HCT116 (cell line): Measurements from ENCODE around the gene MARCHF3. TPM values are rescaled to one million over a fixed set of nuclear protein-coding genes. Genes with fewer than 3 reads are reported as not detected.

Source experiments
- ATAC-seq: fragments of 200-7000 bp; cut with Tn5 transposase; 2 replicates; pipeline ENCODE4 v1.9.1; 2020; ENCODE audit warnings: mild to moderate bottlenecking, moderate library complexity
- BruUV-seq: library from RNA; stranded (reverse); fragments of 400-500 nt; replicated peaks from 2 replicates; lab custom pipeline; 2021; lab: Mats Ljungman, UMichigan
- CTCF ChIA-PET: fragments of 300-600 bp; sonication (Branson Sonifier 250); formaldehyde crosslinking; loops from one replicate; lab custom pipeline; 2021; ENCODE audit warnings: antibody characterized with exemption; lab: Charles Lee
- POLR2A ChIA-PET: fragments of 300-600, 350-600 bp; sonication (Branson Sonifier 250); formaldehyde crosslinking; loops from one replicate; lab custom pipeline; 2021; ENCODE audit warnings: antibody characterized with exemption; lab: Charles Lee
- RAD21 ChIA-PET, 2 experiments: fragments of 300-600 bp; sonication (Branson Sonifier 250); formaldehyde crosslinking; loops; one replicate each; lab custom pipeline; 2023; ENCODE audit warnings: low total read pairs in 2 of 2; ENCODE audit not compliant: uncharacterized antibody in 2 of 2, unreplicated experiment in 2 of 2, low non-redundant PET in 1 of 2; lab: Charles Lee
- DNase-seq: peaks from one replicate; pipeline ENCODE4 v3.0.0-alpha.2; 2010; ENCODE audit warnings: low read depth, low spot score
- H2AFZ ChIP-seq: fragments of 200-600 bp; shearing (Covaris generic), sonication (generic); 2 replicates; pipeline ENCODE4 v1.6.1; 2017; ENCODE audit warnings: low read depth, mixed run types, mixed read lengths, antibody characterized with exemption, low read length; ENCODE audit not compliant: poor library complexity, severe bottlenecking
- H3K27ac ChIP-seq: 2 replicates; pipeline ENCODE4 v1.5.1; 2012; ENCODE audit warnings: low read depth, low read length
- H3K27me3 ChIP-seq: fragments of 200-600 bp; sonication (generic); 2 replicates; pipeline ENCODE4 v1.6.1; 2016; ENCODE audit warnings: mixed run types, low read length, mixed read lengths; ENCODE audit not compliant: insufficient read depth
- H3K36me3 ChIP-seq, 2 experiments: fragments of 200-500 bp in 1 of 2; fragments of 200-600 bp in 1 of 2; sonication (Bioruptor generic) in 1 of 2; sonication (generic) in 1 of 2; 2 replicates each; pipeline versions ENCODE4 v1.5.1 to v1.6.1; 2014 to 2016; ENCODE audit warnings: low read length in 2 of 2, inconsistent platforms in 1 of 2, mixed read lengths in 1 of 2, mixed run types in 1 of 2; ENCODE audit not compliant: insufficient read depth in 2 of 2, control insufficient read depth in 1 of 2
- H3K4me1 ChIP-seq, 2 experiments: fragments of 200-600 bp in 1 of 2; sonication (generic) in 1 of 2; 2 replicates each; pipeline versions ENCODE4 v1.5.1 to v1.6.1; 2012 to 2017; ENCODE audit warnings: low read length in 2 of 2, inconsistent platforms in 1 of 2, mild to moderate bottlenecking in 1 of 2, mixed read lengths in 1 of 2, mixed run types in 1 of 2, moderate library complexity in 1 of 2; ENCODE audit not compliant: insufficient read depth in 2 of 2, control insufficient read depth in 1 of 2
- H3K4me2 ChIP-seq: fragments of 200-600 bp; sonication (generic); 2 replicates; pipeline ENCODE4 v1.6.1; 2017; ENCODE audit warnings: mixed run types, low read length, mixed read lengths
- H3K4me3 ChIP-seq, 2 experiments: fragments of 200-600 bp in 1 of 2; sonication (generic) in 1 of 2; replicated peaks in 1 of 2; 2 replicates each; pipeline ENCODE4 v1.5.1; 2011 to 2016; ENCODE audit warnings: low read length in 2 of 2, control low read depth in 1 of 2, low read depth in 1 of 2, mild to moderate bottlenecking in 1 of 2, mixed read lengths in 1 of 2, mixed run types in 1 of 2
- H3K79me2 ChIP-seq: fragments of 200-600 bp; sonication (generic); 2 replicates; pipeline ENCODE4 v1.6.1; 2017; ENCODE audit warnings: mild to moderate bottlenecking, mixed run types, low read length, moderate library complexity, mixed read lengths; ENCODE audit not compliant: insufficient read depth
- H3K9ac ChIP-seq: fragments of 200-600 bp; sonication (generic); 2 replicates; pipeline ENCODE4 v1.6.1; 2016; ENCODE audit warnings: low read length, mixed read lengths
- H3K9me2 ChIP-seq: fragments of 200-600 bp; sonication (generic), shearing (Covaris generic); 2 replicates; pipeline ENCODE4 v1.6.1; 2017; ENCODE audit warnings: mixed run types, mild to moderate bottlenecking, moderate library complexity; ENCODE audit not compliant: insufficient read depth
- H3K9me3 ChIP-seq, 2 experiments: fragments of 200-500 bp in 1 of 2; fragments of 200-600 bp in 1 of 2; sonication (Bioruptor generic) in 1 of 2; sonication (generic) in 1 of 2; 2 replicates each; pipeline ENCODE4 v1.6.1; 2014 to 2017; ENCODE audit warnings: low read length in 2 of 2, mixed read lengths in 2 of 2, inconsistent platforms in 1 of 2, low read depth in 1 of 2, mild to moderate bottlenecking in 1 of 2, mixed run types in 1 of 2, moderate library complexity in 1 of 2; ENCODE audit not compliant: control insufficient read depth in 1 of 2, insufficient read depth in 1 of 2
- H4K20me1 ChIP-seq: fragments of 200-600 bp; sonication (generic), shearing (Covaris generic); 2 replicates; pipeline ENCODE4 v1.6.1; 2017; ENCODE audit warnings: mixed run types, mild to moderate bottlenecking, moderate library complexity; ENCODE audit not compliant: insufficient read depth
- ATF3 ChIP-seq: IDR thresholded peaks from 2 replicates; pipeline ENCODE4 v1.6.1; 2012
- CEBPB ChIP-seq: IDR thresholded peaks from 2 replicates; pipeline ENCODE4 v1.6.1; 2012; ENCODE audit warnings: low read depth
- CTCF ChIP-seq, 3 experiments: fragments of 200-600 bp in 1 of 3; sonication (generic) in 1 of 3; IDR thresholded peaks in 2 of 3; conservative IDR thresholded peaks in 1 of 3; 2 replicates each; pipeline ENCODE4 v1.5.1; 2012 to 2017; ENCODE audit warnings: low read depth in 2 of 3, low read length in 2 of 3, antibody characterized with exemption in 1 of 3, borderline replicate concordance in 1 of 3, control low read depth in 1 of 3, mild to moderate bottlenecking in 1 of 3, mixed read lengths in 1 of 3, mixed run types in 1 of 3, moderate library complexity in 1 of 3; ENCODE audit not compliant: insufficient read depth in 1 of 3
- ELF1 ChIP-seq: IDR thresholded peaks from 2 replicates; pipeline ENCODE4 v1.6.1; 2012; ENCODE audit warnings: low read depth, borderline replicate concordance
- JUND ChIP-seq: IDR thresholded peaks from 2 replicates; pipeline ENCODE4 v1.6.1; 2012
- POLR2A ChIP-seq: IDR thresholded peaks from 2 replicates; pipeline ENCODE4 v1.7.0; 2011; ENCODE audit warnings: borderline replicate concordance; ENCODE audit not compliant: insufficient read depth, insufficient read length; ENCODE audit errors: extremely low read depth
- RAD21 ChIP-seq: IDR thresholded peaks from 2 replicates; pipeline ENCODE4 v1.6.1; 2012; ENCODE audit warnings: low read depth, mild to moderate bottlenecking
- SIN3A ChIP-seq: IDR thresholded peaks from 2 replicates; pipeline ENCODE4 v1.6.1; 2012; ENCODE audit warnings: low read depth
- SP1 ChIP-seq: IDR thresholded peaks from 2 replicates; pipeline ENCODE4 v1.6.1; 2012; ENCODE audit warnings: low read depth
- SRF ChIP-seq: IDR thresholded peaks from 2 replicates; pipeline ENCODE4 v1.6.1; 2012; ENCODE audit warnings: low read depth
- YY1 ChIP-seq: IDR thresholded peaks from 2 replicates; pipeline ENCODE4 v1.6.1; 2011; ENCODE audit warnings: low read length, low read depth, moderate library complexity, mild to moderate bottlenecking; ENCODE audit not compliant: insufficient replicate concordance; ENCODE audit errors: extremely low read depth
- ZNF274 ChIP-seq: fragments of 200-500 bp; sonication (Bioruptor generic); IDR thresholded peaks from 2 replicates; pipeline ENCODE4 v1.6.1; 2014; ENCODE audit warnings: mild to moderate bottlenecking, low read depth, low read length, inconsistent platforms
- intact Hi-C: fragments of 100-400 bp; cut with micrococcal nuclease; formaldehyde crosslinking; loops from 2 replicates; pipeline ENCODE4 v1.10.0; 2022
- total RNA-seq: library from RNA; stranded (reverse); gene quantifications from one replicate; pipeline ENCODE4 v1.2.1, GENCODE V29; 2021; ENCODE audit not compliant: unreplicated experiment
- TF ChIP-seq, protein P1 (sequence below): IDR thresholded peaks from 2 replicates; pipeline ENCODE4 v1.6.1; 2011; ENCODE audit warnings: mild to moderate bottlenecking, low read length, moderate library complexity; ENCODE audit not compliant: insufficient replicate concordance; ENCODE audit errors: extremely low read depth
- TF ChIP-seq, protein P2 (sequence below): IDR thresholded peaks from 2 replicates; pipeline ENCODE4 v1.6.1; 2012
- TF ChIP-seq, protein P3 (sequence below): IDR thresholded peaks from 2 replicates; pipeline ENCODE4 v1.6.1; 2012; ENCODE audit warnings: low read depth

The MARCHF3 gene
- total RNA-seq, 1 experiment from 2014 or later = 2.3 TPM

- DNase-seq = no peak
- Histone ChIP-seq H2AFZ (no peak overlapping the region), H3K27ac (no peak overlapping the region), H3K36me3 (no peaks in the 10 kb centered on the region), H4K20me1 (no peaks in the 10 kb centered on the region), H3K27me3 (no peaks in the 10 kb centered on the region), H3K9me3 (no peaks in the 10 kb centered on the region), H3K4me1 (no peaks in the 10 kb centered on the region), H3K4me2 (no peak overlapping the region), H3K9ac (no peak overlapping the region), H3K9me2 (no peaks in the 10 kb centered on the region), H3K4me3 (no peak overlapping the region), H3K79me2 (no peaks in the 10 kb centered on the region)
- TF ChIP-seq, protein P1, sequence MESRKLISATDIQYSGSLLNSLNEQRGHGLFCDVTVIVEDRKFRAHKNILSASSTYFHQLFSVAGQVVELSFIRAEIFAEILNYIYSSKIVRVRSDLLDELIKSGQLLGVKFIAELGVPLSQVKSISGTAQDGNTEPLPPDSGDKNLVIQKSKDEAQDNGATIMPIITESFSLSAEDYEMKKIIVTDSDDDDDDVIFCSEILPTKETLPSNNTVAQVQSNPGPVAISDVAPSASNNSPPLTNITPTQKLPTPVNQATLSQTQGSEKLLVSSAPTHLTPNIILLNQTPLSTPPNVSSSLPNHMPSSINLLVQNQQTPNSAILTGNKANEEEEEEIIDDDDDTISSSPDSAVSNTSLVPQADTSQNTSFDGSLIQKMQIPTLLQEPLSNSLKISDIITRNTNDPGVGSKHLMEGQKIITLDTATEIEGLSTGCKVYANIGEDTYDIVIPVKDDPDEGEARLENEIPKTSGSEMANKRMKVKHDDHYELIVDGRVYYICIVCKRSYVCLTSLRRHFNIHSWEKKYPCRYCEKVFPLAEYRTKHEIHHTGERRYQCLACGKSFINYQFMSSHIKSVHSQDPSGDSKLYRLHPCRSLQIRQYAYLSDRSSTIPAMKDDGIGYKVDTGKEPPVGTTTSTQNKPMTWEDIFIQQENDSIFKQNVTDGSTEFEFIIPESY = no peak
- TF ChIP-seq, protein P2, sequence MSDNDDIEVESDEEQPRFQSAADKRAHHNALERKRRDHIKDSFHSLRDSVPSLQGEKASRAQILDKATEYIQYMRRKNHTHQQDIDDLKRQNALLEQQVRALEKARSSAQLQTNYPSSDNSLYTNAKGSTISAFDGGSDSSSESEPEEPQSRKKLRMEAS = no peak
- TF ChIP-seq CTCF (IDR thresholded peaks at IDR 0.05 in 2 of 3, conservative IDR thresholded peaks at IDR 0.05 in 1 of 3; ENCODE audit: borderline replicate concordance in 1 of 3, insufficient read depth in 1 of 3, low read depth in 2 of 3, low read length in 2 of 3) (no peak), SP1 (no peak), CEBPB (no peak), RAD21 (no peak), ELF1 (no peak), ATF3 (no peak), YY1 (no peak), POLR2A (no peak), JUND (no peak), SRF (no peak), SIN3A (no peak), ZNF274 (no peak)
- TF ChIP-seq, protein P3, sequence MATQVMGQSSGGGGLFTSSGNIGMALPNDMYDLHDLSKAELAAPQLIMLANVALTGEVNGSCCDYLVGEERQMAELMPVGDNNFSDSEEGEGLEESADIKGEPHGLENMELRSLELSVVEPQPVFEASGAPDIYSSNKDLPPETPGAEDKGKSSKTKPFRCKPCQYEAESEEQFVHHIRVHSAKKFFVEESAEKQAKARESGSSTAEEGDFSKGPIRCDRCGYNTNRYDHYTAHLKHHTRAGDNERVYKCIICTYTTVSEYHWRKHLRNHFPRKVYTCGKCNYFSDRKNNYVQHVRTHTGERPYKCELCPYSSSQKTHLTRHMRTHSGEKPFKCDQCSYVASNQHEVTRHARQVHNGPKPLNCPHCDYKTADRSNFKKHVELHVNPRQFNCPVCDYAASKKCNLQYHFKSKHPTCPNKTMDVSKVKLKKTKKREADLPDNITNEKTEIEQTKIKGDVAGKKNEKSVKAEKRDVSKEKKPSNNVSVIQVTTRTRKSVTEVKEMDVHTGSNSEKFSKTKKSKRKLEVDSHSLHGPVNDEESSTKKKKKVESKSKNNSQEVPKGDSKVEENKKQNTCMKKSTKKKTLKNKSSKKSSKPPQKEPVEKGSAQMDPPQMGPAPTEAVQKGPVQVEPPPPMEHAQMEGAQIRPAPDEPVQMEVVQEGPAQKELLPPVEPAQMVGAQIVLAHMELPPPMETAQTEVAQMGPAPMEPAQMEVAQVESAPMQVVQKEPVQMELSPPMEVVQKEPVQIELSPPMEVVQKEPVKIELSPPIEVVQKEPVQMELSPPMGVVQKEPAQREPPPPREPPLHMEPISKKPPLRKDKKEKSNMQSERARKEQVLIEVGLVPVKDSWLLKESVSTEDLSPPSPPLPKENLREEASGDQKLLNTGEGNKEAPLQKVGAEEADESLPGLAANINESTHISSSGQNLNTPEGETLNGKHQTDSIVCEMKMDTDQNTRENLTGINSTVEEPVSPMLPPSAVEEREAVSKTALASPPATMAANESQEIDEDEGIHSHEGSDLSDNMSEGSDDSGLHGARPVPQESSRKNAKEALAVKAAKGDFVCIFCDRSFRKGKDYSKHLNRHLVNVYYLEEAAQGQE = no peak
- ATAC-seq = no peak
- ChIA-PET RAD21 (no interaction called here), POLR2A (no interaction called here), CTCF (no interaction called here)
- intact Hi-C loops = no loop called here
- BruUV-seq = no TSS peak
Observed at GRCh38 chr5:126970517-126971017, 59.8 kb downstream of the MARCHF3 start.
